ENCODE measurements around the gene WFDC12.

Gene WFDC12

GRCh38 chr20:45104786-45105185, 19.5 kb downstream of the WFDC12 start:
- TF ChIP-seq ZBTB7A (IDR thresholded peaks at IDR 0.05; ENCODE audit: low read depth) (no peak), RAD21 (IDR thresholded peaks at IDR 0.05; ENCODE audit: low read depth) (no peak), EGR1 (IDR thresholded peaks at IDR 0.05) (no peak), TCF12 (IDR thresholded peaks at IDR 0.05; ENCODE audit: low read depth) (no peak), CEBPB (IDR thresholded peaks at IDR 0.05) (no peak), USF1 (IDR thresholded peaks at IDR 0.05) (no peak)
- TF ChIP-seq, protein P1, sequence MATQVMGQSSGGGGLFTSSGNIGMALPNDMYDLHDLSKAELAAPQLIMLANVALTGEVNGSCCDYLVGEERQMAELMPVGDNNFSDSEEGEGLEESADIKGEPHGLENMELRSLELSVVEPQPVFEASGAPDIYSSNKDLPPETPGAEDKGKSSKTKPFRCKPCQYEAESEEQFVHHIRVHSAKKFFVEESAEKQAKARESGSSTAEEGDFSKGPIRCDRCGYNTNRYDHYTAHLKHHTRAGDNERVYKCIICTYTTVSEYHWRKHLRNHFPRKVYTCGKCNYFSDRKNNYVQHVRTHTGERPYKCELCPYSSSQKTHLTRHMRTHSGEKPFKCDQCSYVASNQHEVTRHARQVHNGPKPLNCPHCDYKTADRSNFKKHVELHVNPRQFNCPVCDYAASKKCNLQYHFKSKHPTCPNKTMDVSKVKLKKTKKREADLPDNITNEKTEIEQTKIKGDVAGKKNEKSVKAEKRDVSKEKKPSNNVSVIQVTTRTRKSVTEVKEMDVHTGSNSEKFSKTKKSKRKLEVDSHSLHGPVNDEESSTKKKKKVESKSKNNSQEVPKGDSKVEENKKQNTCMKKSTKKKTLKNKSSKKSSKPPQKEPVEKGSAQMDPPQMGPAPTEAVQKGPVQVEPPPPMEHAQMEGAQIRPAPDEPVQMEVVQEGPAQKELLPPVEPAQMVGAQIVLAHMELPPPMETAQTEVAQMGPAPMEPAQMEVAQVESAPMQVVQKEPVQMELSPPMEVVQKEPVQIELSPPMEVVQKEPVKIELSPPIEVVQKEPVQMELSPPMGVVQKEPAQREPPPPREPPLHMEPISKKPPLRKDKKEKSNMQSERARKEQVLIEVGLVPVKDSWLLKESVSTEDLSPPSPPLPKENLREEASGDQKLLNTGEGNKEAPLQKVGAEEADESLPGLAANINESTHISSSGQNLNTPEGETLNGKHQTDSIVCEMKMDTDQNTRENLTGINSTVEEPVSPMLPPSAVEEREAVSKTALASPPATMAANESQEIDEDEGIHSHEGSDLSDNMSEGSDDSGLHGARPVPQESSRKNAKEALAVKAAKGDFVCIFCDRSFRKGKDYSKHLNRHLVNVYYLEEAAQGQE (IDR thresholded peaks at IDR 0.05; ENCODE audit: low read depth) = no peak

DNA sequence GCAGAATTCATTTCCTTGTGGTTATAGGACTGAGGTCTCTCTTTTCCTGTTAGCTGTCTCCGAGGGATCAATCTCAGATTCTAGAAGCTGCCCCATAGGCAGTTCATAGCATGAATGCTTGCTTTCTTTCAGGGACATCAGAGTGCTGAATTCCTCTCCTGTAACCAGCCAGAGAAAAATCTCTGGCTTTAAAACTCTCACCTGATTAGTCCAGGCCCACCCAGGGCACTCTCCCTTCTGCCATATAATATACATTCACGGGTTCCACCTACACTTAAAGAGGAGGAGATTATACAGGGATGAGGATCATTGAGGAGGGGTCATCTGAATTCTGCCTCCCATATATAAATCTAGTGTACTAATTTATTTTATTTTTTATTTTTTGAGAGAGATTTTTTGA, 21.2 kb downstream of the WFDC12 start:
- no peak for TF ChIP-seq YY1 (IDR thresholded peaks at IDR 0.05; ENCODE audit: low read depth)
- no peak for TF ChIP-seq RAD21 (IDR thresholded peaks at IDR 0.05; ENCODE audit: low read depth)
- TF ChIP-seq NFIC (IDR thresholded peaks at IDR 0.05) = no peak
- TF ChIP-seq, protein P1 (IDR thresholded peaks at IDR 0.05; ENCODE audit: low read depth) = no peak
- TF ChIP-seq EGR1 (IDR thresholded peaks at IDR 0.05) = no peak
- no peak for TF ChIP-seq TCF12 (IDR thresholded peaks at IDR 0.05; ENCODE audit: low read depth)
- no peak for TF ChIP-seq FOXM1 (IDR thresholded peaks at IDR 0.05; ENCODE audit: borderline replicate concordance, low read depth)

DNA sequence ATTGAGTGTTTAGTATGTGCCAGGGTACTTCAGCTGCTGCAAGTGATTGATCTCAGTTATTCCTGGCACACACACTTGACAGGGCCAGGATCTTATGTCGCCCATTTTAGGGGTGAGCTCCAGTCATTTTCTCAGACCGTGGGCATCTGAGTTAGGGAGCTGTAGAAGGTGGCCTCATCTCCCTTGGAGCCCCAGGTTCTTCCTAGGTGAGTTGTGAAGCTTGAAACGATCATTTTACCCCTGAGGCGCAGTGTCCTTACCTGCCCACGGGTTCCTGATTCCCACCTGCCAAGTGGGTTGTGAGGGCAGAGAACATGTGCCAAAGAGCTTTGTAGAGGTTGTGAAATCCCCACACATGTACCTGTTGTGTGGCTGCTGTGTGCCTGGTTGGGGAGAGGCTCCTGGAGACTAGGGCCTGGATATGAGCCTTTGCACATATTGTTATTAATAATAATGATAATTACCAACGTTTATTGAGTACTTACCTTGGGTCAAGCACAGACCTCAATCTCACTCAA, 22.9 kb downstream of the WFDC12 start:
- no peak for TF ChIP-seq USF1 (IDR thresholded peaks at IDR 0.05)
- TF ChIP-seq EGR1 (IDR thresholded peaks at IDR 0.05) = no peak
- TF ChIP-seq TCF12 (IDR thresholded peaks at IDR 0.05; ENCODE audit: low read depth) = no peak
- TF ChIP-seq ZBTB7A (IDR thresholded peaks at IDR 0.05; ENCODE audit: low read depth) = no peak
- TF ChIP-seq, protein P1 (IDR thresholded peaks at IDR 0.05; ENCODE audit: low read depth) = no peak
- TF ChIP-seq YY1 (IDR thresholded peaks at IDR 0.05; ENCODE audit: low read depth) = no peak
- TF ChIP-seq FOXM1 (IDR thresholded peaks at IDR 0.05; ENCODE audit: borderline replicate concordance, low read depth) = no peak
- TF ChIP-seq EP300 (IDR thresholded peaks at IDR 0.05; ENCODE audit: borderline replicate concordance) = no peak
- TF ChIP-seq CEBPB (IDR thresholded peaks at IDR 0.05) = no peak
- TF ChIP-seq CREB1 (IDR thresholded peaks at IDR 0.05; ENCODE audit: low read depth) = no peak
- TF ChIP-seq TEAD4 (IDR thresholded peaks at IDR 0.05) = no peak
- no peak for TF ChIP-seq RAD21 (IDR thresholded peaks at IDR 0.05; ENCODE audit: low read depth)
- no peak for TF ChIP-seq TAF1 (IDR thresholded peaks at IDR 0.05; ENCODE audit: low read depth)
- TF ChIP-seq NFIC (IDR thresholded peaks at IDR 0.05) = no peak

DNA sequence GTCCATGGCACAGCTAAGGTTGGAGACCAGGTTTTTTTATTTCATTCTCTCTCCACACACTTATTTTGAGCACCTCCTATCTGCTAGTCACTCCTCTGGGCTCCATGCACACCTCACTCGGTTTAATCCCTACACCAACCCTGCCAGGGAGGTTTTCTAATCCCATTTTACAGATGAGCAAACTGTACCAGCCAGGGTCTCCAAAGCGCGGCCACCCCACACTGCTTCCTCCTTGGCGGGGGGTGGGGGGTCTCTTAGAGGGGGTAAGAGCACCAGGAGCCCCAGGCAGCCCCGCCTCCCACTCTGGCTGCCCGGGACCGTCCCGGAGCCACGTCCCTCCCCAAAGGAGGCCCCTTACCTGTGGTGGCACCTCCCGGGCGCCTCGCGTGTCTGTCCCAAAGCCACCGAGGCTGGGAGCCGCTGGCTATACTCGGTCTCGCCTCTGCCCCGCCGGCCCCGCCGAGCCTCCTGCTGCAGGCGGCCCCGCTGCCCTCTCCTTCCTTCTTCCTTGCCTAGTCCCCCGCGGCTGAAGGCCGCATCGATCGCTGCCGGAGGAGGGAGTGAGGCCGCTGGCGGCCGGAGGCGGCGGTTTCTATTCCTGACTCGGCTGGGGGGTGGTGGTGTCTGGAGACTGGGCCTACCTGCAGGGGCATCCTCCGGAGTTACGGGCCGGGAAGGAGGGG, 23.6 kb downstream of the WFDC12 start, which contains the start of gene KCNS1:
Gene KCNS1 (minus strand): TSS at position 565 of the 683 bp plus-strand sequence. CDS start 1,891 bp downstream, outside the sequence.
- TF ChIP-seq EGR1 (IDR thresholded peaks at IDR 0.05) = no peak
- TF ChIP-seq YY1 (IDR thresholded peaks at IDR 0.05; ENCODE audit: low read depth) = no peak
- TF ChIP-seq EP300 (IDR thresholded peaks at IDR 0.05; ENCODE audit: borderline replicate concordance) = no peak
- no peak for TF ChIP-seq FOXM1 (IDR thresholded peaks at IDR 0.05; ENCODE audit: borderline replicate concordance, low read depth)
- no peak for TF ChIP-seq TEAD4 (IDR thresholded peaks at IDR 0.05)
- no peak for TF ChIP-seq TCF12 (IDR thresholded peaks at IDR 0.05; ENCODE audit: low read depth)
- no peak for TF ChIP-seq CREB1 (IDR thresholded peaks at IDR 0.05; ENCODE audit: low read depth)
- no peak for TF ChIP-seq RAD21 (IDR thresholded peaks at IDR 0.05; ENCODE audit: low read depth)
- TF ChIP-seq ZBTB7A (IDR thresholded peaks at IDR 0.05; ENCODE audit: low read depth) = no peak
- TF ChIP-seq, protein P1 (IDR thresholded peaks at IDR 0.05; ENCODE audit: low read depth) = no peak
- TF ChIP-seq CEBPB (IDR thresholded peaks at IDR 0.05) = no peak
- no peak for TF ChIP-seq USF1 (IDR thresholded peaks at IDR 0.05)

Data from Ishikawa (cell line).